Esophagus muscularis mucosa (tissue), 4 donors: ENCODE data around the gene OR6X1.

ENCODE experiments used
- EP300 ChIP-seq: sonication (generic); formaldehyde crosslinking; IDR thresholded peaks from one replicate; pipeline ENCODE4 v1.6.1; 2017; ENCODE audit warnings: antibody characterized with exemption
- POLR2A ChIP-seq: fragments of 450-650 bp; IDR thresholded peaks from one replicate; pipeline ENCODE4 v1.6.1; 2017; ENCODE audit warnings: antibody characterized with exemption, moderate library complexity, mild to moderate bottlenecking, low read depth
- TF ChIP-seq, protein P1 (sequence below), 3 experiments: fragments of 200-600 bp in 2 of 3; fragments of 450-650 bp in 1 of 3; sonication (generic) in 2 of 3; IDR thresholded peaks; one replicate each; pipeline ENCODE4 v1.5.1; 2017 to 2019; ENCODE audit warnings: antibody characterized with exemption in 3 of 3, mild to moderate bottlenecking in 2 of 3, moderate library complexity in 1 of 3

- TF ChIP-seq, protein P1, sequence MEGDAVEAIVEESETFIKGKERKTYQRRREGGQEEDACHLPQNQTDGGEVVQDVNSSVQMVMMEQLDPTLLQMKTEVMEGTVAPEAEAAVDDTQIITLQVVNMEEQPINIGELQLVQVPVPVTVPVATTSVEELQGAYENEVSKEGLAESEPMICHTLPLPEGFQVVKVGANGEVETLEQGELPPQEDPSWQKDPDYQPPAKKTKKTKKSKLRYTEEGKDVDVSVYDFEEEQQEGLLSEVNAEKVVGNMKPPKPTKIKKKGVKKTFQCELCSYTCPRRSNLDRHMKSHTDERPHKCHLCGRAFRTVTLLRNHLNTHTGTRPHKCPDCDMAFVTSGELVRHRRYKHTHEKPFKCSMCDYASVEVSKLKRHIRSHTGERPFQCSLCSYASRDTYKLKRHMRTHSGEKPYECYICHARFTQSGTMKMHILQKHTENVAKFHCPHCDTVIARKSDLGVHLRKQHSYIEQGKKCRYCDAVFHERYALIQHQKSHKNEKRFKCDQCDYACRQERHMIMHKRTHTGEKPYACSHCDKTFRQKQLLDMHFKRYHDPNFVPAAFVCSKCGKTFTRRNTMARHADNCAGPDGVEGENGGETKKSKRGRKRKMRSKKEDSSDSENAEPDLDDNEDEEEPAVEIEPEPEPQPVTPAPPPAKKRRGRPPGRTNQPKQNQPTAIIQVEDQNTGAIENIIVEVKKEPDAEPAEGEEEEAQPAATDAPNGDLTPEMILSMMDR (IDR thresholded peaks at IDR 0.05), result no peak
- TF ChIP-seq EP300 (no peak), POLR2A (no peak)
These were observed 42.8 kb upstream of the OR6X1 start for GRCh38 chr11:123797114-123797513.
